CD4-positive, alpha-beta memory T cell (primary cell): ENCODE data around the gene BORCS6. TPM values are rescaled to one million over a fixed set of nuclear protein-coding genes. Genes with fewer than 3 reads are reported as not detected.

Source experiments
- CTCF ChIA-PET: fragments of 350-600 bp; sonication (Branson Sonifier 250); formaldehyde crosslinking; loops from one replicate; lab custom pipeline; 2021; ENCODE audit warnings: inconsistent platforms; ENCODE audit not compliant: partially characterized antibody; lab: Charles Lee
- POLR2A ChIA-PET: fragments of 350-600 bp; sonication (Branson Sonifier 250); formaldehyde crosslinking; loops from one replicate; lab custom pipeline; 2021; ENCODE audit not compliant: partially characterized antibody; lab: Charles Lee
- DNase-seq, 5 donors: peaks; one replicate each; pipeline versions ENCODE4 v3.0.0 to v3.0.0-alpha.2; 2020 to 2022; ENCODE audit warnings: mixed read lengths in 1 of 5
- H3K27ac ChIP-seq: one replicate; pipeline ENCODE4 v1.7.0; 2013; ENCODE audit warnings: low read depth, low read length
- H3K27me3 ChIP-seq: 2 replicates; pipeline ENCODE4 v1.7.0; 2013; ENCODE audit warnings: mild to moderate bottlenecking, low read length, moderate library complexity; ENCODE audit not compliant: insufficient read depth
- H3K36me3 ChIP-seq: 2 replicates; pipeline ENCODE4 v1.7.0; 2013; ENCODE audit warnings: mild to moderate bottlenecking, low read length, moderate library complexity; ENCODE audit not compliant: insufficient read depth
- H3K4me1 ChIP-seq: 2 replicates; pipeline ENCODE4 v1.7.0; 2013; ENCODE audit warnings: mild to moderate bottlenecking, low read length, moderate library complexity; ENCODE audit not compliant: insufficient read depth
- H3K4me3 ChIP-seq, 2 donors: one replicate each; pipeline ENCODE4 v1.7.0; 2013; ENCODE audit warnings: low read length in 2 of 2, mild to moderate bottlenecking in 1 of 2
- H3K9me3 ChIP-seq, 2 donors: one replicate each; pipeline ENCODE4 v1.7.0; 2013; ENCODE audit warnings: low read length in 2 of 2, control low read depth in 1 of 2; ENCODE audit not compliant: control insufficient read depth in 1 of 2
- H3K27ac Mint-ChIP-seq, 7 donors: one replicate each; pipeline ENCODE4 v1.8.0; 2020 to 2021; ENCODE audit warnings: mixed read lengths in 7 of 7, mild to moderate bottlenecking in 6 of 7, inconsistent platforms in 3 of 7, moderate library complexity in 3 of 7
- H3K27me3 Mint-ChIP-seq, 2 donors: one replicate each; pipeline ENCODE4 v1.8.0; 2020 to 2021; ENCODE audit warnings: mixed read lengths in 2 of 2
- H3K36me3 Mint-ChIP-seq, 2 donors: one replicate each; pipeline ENCODE4 v1.8.0; 2020 to 2021; ENCODE audit warnings: mixed read lengths in 2 of 2, inconsistent platforms in 1 of 2, mild to moderate bottlenecking in 1 of 2
- H3K4me1 Mint-ChIP-seq, 4 donors: one replicate each; pipeline ENCODE4 v1.8.0; 2020 to 2021; ENCODE audit warnings: mixed read lengths in 4 of 4, mild to moderate bottlenecking in 1 of 4
- H3K4me3 Mint-ChIP-seq, 8 donors: one replicate each; pipeline ENCODE4 v1.8.0; 2020 to 2021; ENCODE audit warnings: mixed read lengths in 8 of 8, mild to moderate bottlenecking in 7 of 8, moderate library complexity in 6 of 8, inconsistent platforms in 3 of 8
- H3K9me3 Mint-ChIP-seq, 8 donors: one replicate each; pipeline ENCODE4 v1.8.0; 2020 to 2021; ENCODE audit warnings: mixed read lengths in 8 of 8, mild to moderate bottlenecking in 5 of 8, inconsistent platforms in 3 of 8, moderate library complexity in 1 of 8
- intact Hi-C: fragments of 100-400 bp; cut with micrococcal nuclease; formaldehyde crosslinking; loops from one replicate; pipeline ENCODE4 v1.15.1; 2023
- polyA plus RNA-seq, 2 donors: library from polyadenylated mRNA; unstranded; fragments of 300-500 nt; fragmentation: Illumina TruSeq; gene quantifications; one replicate each; pipeline ENCODE4 v1.2.3, GENCODE V29; 2021
- total RNA-seq, 2 experiments: library from RNA; stranded (reverse); gene quantifications; one replicate each; pipeline ENCODE4 v1.2.3, GENCODE V29; 2021

Gene BORCS6
- total and polyA plus RNA-seq, 4 experiments from 2014 or later: 13.3 to 21.9 (median 19.3) TPM

DNA sequence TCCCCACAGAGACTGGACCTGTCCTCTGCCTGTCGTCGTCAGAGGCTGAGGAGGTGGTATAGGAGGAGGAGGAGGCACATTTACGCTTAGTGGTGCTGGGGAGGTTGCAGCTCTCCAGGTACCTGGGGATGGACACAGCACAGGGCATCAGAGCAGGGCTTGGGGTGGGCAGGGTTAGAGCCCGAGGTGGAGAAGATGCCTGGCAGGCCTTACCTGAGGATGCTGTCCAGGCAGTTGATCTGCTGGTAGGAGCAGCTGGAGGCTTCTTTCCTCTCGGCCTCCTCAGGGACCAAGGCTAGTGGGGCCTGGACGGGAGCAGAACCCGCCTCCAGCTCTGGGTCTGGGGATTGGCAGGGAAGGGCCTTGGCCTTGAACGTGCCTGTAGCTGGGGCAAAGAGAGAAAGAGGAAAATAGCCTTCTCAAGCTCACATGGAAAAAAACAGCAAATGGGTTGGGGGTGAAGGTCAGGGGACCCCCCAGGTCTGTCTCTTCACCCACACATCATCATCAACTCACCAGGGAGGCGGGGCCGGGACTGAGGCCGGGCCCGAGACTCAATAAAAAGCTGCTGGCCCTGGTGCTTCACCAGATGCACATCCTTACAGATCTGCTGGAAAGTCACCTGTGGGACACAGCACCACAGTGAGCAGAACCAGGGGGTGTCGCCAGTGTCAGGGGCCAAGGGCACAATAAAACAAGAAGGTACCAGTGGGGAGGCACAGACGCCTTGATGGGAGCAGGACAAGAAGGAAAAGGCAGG lies 43.4 kb downstream of the BORCS6 start:
- peak in 2 of 5 donors; percentile 19 to 44 for DNase-seq
- H3K4me3 ChIP-seq: no peak overlapping the region
- peak overlapping the region in 4 of 8 donors; percentile 21 to 59 (median 28) for H3K4me3 Mint-ChIP-seq
- peaks cover 0 to 39% (median 0%) of the 10 kb centered on the region in 8 donors for H3K9me3 Mint-ChIP-seq
- H3K36me3 ChIP-seq: peaks cover 83% of the 10 kb centered on the region
- CTCF ChIA-PET: no interaction called here
- peaks cover 12% of the 10 kb centered on the region for H3K4me1 ChIP-seq
- peak overlapping the region; percentile 60 to 90 (median 84) for H3K27ac Mint-ChIP-seq
- POLR2A ChIA-PET: interaction anchor here (0.5 to 23.4 kb wide), 7 partner anchors 9 to 75 kb away, joined by 3 to 1074 read pairs (median 4); partner anchors contain the start of genes BORCS6 and TMEM107
- intact Hi-C loops: no loop called here
- H3K9me3 ChIP-seq: no peaks in the 10 kb centered on the region
- H3K27ac ChIP-seq: no peak overlapping the region
- H3K4me1 Mint-ChIP-seq: peaks cover 9 to 24% (median 15%) of the 10 kb centered on the region in 4 donors
- H3K27me3 Mint-ChIP-seq: no peaks in the 10 kb centered on the region
- no peaks in the 10 kb centered on the region for H3K27me3 ChIP-seq
- H3K36me3 Mint-ChIP-seq: peaks cover 38 to 64% of the 10 kb centered on the region in 2 donors

DNA sequence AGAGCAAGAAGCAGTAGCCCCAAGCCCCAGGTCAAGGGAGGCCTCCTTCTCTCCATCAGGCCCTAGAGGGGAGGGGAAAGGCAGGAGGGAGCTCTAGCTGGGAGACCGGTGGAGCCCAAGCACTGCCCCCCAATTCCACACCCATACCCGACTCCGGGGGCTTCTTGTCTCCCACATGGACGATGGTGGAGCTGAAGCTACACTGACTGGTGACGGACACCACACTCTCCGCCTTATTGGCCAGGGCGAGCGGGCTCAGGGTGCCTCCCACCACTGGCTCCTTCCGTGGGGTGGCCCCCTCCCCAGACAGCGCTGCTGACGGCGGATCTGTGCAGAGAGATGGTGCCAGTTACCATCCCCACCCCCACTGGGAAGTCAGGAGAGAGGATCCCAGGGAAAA lies 44.2 kb downstream of the BORCS6 start:
- Mint-ChIP-seq H3K27me3 (no peaks in the 10 kb centered on the region), H3K36me3 (peaks cover 44 to 70% of the 10 kb centered on the region in 2 donors), H3K27ac (peak overlapping the region in 4 of 7 donors; percentile 48 to 89 (median 64)), H3K4me1 (peaks cover 6 to 19% (median 12%) of the 10 kb centered on the region in 4 donors), H3K9me3 (peaks cover 0 to 40% (median 0%) of the 10 kb centered on the region in 8 donors), H3K4me3 (peak overlapping the region in 1 of 8 donors; percentile 8)
- ChIA-PET POLR2A (interaction anchor here (1.3 to 23.4 kb wide), 5 partner anchors 10 to 76 kb away, joined by 3 to 1074 read pairs (median 4); partner anchors contain the start of genes BORCS6 and TMEM107), CTCF (no interaction called here)
- peak in 1 of 5 donors; percentile 23 for DNase-seq
- H3K4me3 ChIP-seq: no peak overlapping the region
- H3K36me3 ChIP-seq: peaks cover 89% of the 10 kb centered on the region
- no peaks in the 10 kb centered on the region for H3K9me3 ChIP-seq
- H3K4me1 ChIP-seq: peaks cover 10% of the 10 kb centered on the region
- H3K27me3 ChIP-seq: no peaks in the 10 kb centered on the region
- H3K27ac ChIP-seq: no peak overlapping the region
- intact Hi-C loops: no loop called here

DNA sequence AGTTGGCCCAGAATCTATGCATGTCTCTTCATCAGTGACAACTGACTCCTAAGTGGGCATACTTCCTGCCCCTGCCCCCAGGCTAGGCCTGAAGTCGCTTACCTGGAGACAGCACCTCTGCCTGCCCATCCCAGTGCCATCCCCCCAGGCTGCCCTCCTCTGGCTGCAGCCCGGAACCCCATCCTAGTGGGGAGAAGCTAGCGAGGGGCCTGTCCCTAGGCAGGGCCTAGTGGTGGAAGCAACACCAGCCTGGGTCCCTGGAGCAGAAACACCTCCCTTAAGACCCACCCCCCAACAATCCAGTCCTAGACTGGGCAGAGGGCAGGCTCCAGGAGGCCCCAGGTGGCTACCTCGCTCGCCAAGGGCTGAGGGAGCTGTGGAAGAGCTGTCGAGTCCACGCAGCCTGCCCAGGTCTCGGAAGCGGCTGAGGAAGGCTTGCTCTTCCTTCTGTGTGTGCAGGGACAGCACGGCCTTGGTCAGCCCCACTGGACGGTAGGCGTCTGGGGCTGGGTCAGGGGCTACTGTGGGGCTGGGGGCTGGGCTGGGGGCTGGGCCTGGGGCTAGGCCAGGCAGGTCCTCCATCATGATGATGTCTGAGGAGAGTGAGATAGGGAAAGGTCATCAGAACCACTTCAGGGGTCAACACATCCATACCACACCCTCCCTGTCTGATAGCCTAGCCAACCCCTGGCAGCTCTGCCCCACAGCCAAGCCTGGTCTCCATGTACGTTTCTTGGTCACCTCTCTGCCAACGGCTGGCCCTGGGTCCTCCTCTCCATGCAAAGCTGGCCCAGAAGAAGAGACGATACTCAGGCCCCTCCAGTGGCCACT lies 45.4 kb downstream of the BORCS6 start:
- peaks cover 4 to 12% (median 7%) of the 10 kb centered on the region in 4 donors for H3K4me1 Mint-ChIP-seq
- peak overlapping the region in 1 of 8 donors; percentile 44 for H3K4me3 Mint-ChIP-seq
- peak in 2 of 5 donors; percentile 14 to 37 for DNase-seq
- Histone ChIP-seq H3K27ac (no peak overlapping the region), H3K27me3 (no peaks in the 10 kb centered on the region), H3K4me3 (no peak overlapping the region), H3K36me3 (peaks cover 89% of the 10 kb centered on the region), H3K4me1 (peaks cover 6% of the 10 kb centered on the region), H3K9me3 (no peaks in the 10 kb centered on the region)
- H3K27me3 Mint-ChIP-seq: no peaks in the 10 kb centered on the region
- intact Hi-C loops: no loop called here
- H3K36me3 Mint-ChIP-seq: peaks cover 44 to 70% of the 10 kb centered on the region in 2 donors
- ChIA-PET POLR2A (interaction anchor here (9.5 to 23.4 kb wide), 2 partner anchors 11 to 37 kb away, joined by 237 to 1074 read pairs; partner anchors contain the start of genes BORCS6, PER1, TMEM107 and VAMP2), CTCF (interaction anchor here (0.8 kb wide), 1 partner anchor 156 kb away, joined by 3 read pairs; no protein-coding TSS in a partner anchor)
- peaks cover 0 to 35% (median 0%) of the 10 kb centered on the region in 8 donors for H3K9me3 Mint-ChIP-seq
- peak overlapping the region in 5 of 7 donors; percentile 24 to 92 (median 70) for H3K27ac Mint-ChIP-seq

DNA sequence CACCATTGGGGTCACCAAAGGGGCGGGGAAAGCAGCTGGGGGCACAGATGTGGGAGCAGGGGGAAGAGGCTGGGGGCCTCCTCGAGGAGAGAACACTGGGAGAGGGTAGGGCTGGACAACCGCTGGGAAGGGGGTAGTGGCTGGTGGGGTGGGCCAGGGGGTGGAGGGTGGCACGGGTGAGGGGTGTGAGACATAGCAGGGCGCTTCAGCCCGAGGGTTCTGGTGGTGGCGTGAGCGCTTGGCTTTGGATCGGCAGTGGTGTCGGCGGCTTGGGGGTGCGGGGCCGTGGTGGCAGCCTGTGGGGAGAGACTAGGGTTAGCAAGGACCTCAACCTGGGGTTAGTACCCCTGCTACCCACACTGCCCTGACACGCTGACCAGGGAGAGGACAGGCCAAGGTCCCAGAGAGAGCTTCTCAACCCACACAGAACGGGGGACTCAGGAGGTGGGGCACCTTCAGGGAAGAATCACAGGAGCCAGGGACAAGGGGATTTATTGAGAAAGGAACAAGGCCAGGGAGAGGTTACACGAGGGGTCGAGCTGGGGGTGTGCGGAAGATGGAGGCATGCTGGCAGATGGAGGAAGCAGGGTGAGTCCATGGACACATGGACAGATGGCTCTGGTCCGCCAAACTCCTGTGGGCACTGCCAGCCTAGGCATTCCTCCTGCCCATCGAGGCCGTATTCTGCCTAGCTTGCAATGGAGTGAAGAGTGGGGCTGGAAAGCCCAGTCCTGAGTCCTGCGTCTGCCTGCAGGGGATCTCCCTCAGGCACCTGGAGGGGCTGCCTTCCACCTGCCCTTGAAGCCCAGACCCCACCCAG lies 46.2 kb downstream of the BORCS6 start:
- H3K36me3 Mint-ChIP-seq: peaks cover 44 to 66% of the 10 kb centered on the region in 2 donors
- intact Hi-C loops: no loop called here
- peak overlapping the region in 2 of 8 donors; percentile 58 to 65 for H3K4me3 Mint-ChIP-seq

DNA sequence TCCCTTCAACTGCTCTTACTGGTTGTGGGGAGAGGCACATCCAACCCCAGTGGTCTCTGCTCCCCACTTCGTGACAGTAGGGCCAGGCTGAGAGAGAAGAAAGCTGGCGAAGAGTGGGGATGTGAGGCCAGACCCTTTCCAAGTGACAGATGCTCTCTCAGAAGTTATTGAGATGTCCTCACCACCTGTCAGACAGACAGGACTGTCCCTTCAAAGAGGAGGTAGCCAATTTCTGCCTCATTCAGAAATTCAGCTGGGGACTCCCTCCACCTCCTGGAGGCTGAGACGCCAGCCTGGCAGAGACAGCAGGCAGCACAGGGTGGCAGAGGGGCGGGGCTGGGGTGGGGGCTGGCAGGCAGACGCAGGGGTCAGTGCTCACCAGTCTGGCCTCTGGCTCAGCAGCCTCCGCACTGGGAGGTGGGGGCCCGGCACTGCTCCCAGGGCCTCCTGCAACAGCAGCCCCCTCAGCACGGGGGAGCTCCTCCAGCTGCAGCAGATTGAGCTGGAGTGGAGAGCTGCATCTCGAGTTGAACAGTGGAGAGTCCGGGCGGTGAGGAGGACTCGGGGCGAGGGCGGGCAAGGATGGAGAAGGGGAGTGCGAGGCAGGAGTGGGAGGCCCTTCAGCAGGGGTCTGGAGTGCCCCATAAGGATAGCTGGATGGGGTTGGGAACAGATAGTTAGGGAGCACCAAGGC lies 46.9 kb downstream of the BORCS6 start:
- H3K36me3 ChIP-seq: peaks cover 73% of the 10 kb centered on the region
- Mint-ChIP-seq H3K36me3 (peaks cover 39 to 59% of the 10 kb centered on the region in 2 donors), H3K27ac (peak overlapping the region in 4 of 7 donors; percentile 24 to 92 (median 63)), H3K4me1 (peaks cover 3 to 8% (median 4%) of the 10 kb centered on the region in 4 donors), H3K27me3 (no peaks in the 10 kb centered on the region), H3K4me3 (peak overlapping the region in 2 of 8 donors; percentile 25), H3K9me3 (peaks cover 0 to 26% (median 0%) of the 10 kb centered on the region in 8 donors)
- H3K27me3 ChIP-seq: no peaks in the 10 kb centered on the region
- no peaks in the 10 kb centered on the region for H3K9me3 ChIP-seq
- H3K27ac ChIP-seq: no peak overlapping the region
- ChIA-PET POLR2A (interaction anchor here (1.1 to 23.4 kb wide), 3 partner anchors 13 to 80 kb away, joined by 3 to 1074 read pairs (median 237); partner anchors contain the start of genes BORCS6, PER1, TMEM107 and VAMP2), CTCF (interaction anchor here (0.6 to 6.2 kb wide), 2 partner anchors 13 to 105 kb away, joined by 3 to 93 read pairs; partner anchors contain the start of gene CTC1)
- H3K4me3 ChIP-seq: no peak overlapping the region
- DNase-seq: peak in 2 of 5 donors; percentile 22 to 28
- intact Hi-C loops: no loop called here
- peaks cover 15% of the 10 kb centered on the region for H3K4me1 ChIP-seq

More for the DNA sequence above, 46.2 kb downstream of the BORCS6 start:
- DNase-seq: peak in 3 of 5 donors; percentile 27 to 41 (median 38)
- no peak overlapping the region for H3K27ac ChIP-seq
- H3K4me3 ChIP-seq: no peak overlapping the region
- Mint-ChIP-seq H3K27me3 (no peaks in the 10 kb centered on the region), H3K4me1 (peaks cover 3 to 8% (median 5%) of the 10 kb centered on the region in 4 donors), H3K27ac (peak overlapping the region; percentile 36 to 92 (median 73)), H3K9me3 (peaks cover 0 to 33% (median 0%) of the 10 kb centered on the region in 8 donors)
- H3K36me3 ChIP-seq: peaks cover 81% of the 10 kb centered on the region
- POLR2A ChIA-PET: interaction anchor here (1.1 to 23.4 kb wide), 3 partner anchors 12 to 79 kb away, joined by 3 to 1074 read pairs (median 237); partner anchors contain the start of genes BORCS6, PER1, TMEM107 and VAMP2
- no peaks in the 10 kb centered on the region for H3K9me3 ChIP-seq
- CTCF ChIA-PET: interaction anchor here (0.6 kb wide), 1 partner anchor 104 kb away, joined by 3 read pairs; the partner anchor contains the start of gene CTC1
- H3K27me3 ChIP-seq: no peaks in the 10 kb centered on the region
- H3K4me1 ChIP-seq: peaks cover 10% of the 10 kb centered on the region
